Measurements from ENCODE around the gene THBD.

- TF ChIP-seq CTCF (IDR thresholded peaks at IDR 0.05) (no peak), EP300 (IDR thresholded peaks at IDR 0.05) (no peak), POLR2A (IDR thresholded peaks at IDR 0.05) (no peak), POLR2AphosphoS5 (IDR thresholded peaks at IDR 0.05) (no peak)
These were observed 38.2 kb upstream of the THBD start for GRCh38 chr20:23087587-23088251.
